Bronchus fibroblast of lung (primary cell): ENCODE measurements around the gene ADORA2B. TPM values are rescaled to one million over a fixed set of nuclear protein-coding genes. Genes with fewer than 3 reads are reported as not detected.

Experiments used
- total RNA-seq: library from RNA; depleted of rRNA; stranded (reverse); fragments of >200 nt; gene quantifications from 2 replicates; pipeline ENCODE4 v1.2.3, GENCODE V29; 2015

ADORA2B gene
- 17.1 and 22.1 TPM in 2 replicates for total RNA-seq

GRCh38 chr17:15944759-15945526, at the start of gene ADORA2B:
TSS of gene ADORA2B (plus strand) at chr17:15945130. CDS start at chr17:15945249, 119 bp downstream.

DNA sequence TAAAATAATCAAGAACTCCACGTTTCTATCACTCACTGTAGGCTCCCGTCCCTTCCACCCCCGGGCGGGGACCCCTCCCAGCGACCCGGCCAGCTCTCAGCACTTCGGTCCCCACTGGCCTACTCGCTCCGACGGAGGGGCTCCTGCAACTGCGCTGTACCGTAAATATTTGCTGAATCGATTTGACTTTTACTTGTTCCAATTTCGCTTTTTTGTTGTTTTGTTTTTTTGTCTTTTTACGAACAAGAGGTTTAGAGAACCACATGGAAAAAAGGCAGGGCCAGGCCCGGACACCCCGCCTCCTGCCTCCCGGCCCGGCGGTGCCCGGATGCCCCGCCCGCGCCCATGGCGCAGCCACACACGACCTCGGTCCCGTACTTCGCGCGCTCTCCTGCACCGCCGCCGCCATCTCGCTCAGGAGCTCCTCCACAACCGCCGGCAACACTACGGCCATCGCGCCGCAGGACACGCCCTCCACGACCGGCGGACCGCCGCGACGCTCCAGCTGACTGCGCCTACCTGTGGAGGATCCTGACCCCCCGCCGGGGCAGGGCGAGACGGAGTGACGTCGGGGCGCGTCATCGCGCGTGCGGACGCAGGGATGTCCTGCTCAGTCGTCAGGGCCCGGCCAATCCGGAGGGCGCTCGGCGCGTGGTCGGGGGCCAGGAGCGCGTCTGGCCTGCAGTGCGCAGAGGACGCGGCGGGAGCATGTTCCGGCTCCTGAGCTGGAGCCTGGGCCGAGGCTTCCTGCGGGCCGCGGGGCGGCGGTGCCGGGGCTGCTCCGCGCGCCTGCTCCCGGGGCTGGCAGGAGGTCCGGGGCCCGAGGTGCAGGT, 54.4 kb downstream of the ADORA2B start, which contains the start of the genes TTC19 and ZSWIM7:
TTC19 (plus strand) TSS at position 684 of the 833 bp plus-strand sequence; CDS start at position 709, 25 bp downstream.
ZSWIM7 (minus strand) TSS at position 564 of the 833 bp plus-strand sequence; CDS start at position 454, 110 bp downstream.

Other genes starting within 250 kb of the ADORA2B start
- gene ZNF286A, start 245.4 kb upstream of the ADORA2B start, total RNA-seq: 26.2 and 30.6 TPM in 2 replicates
- 0.15 TPM in 1 of 2 replicates, not detected in the other for gene TBC1D26, start 212.8 kb upstream of the ADORA2B start, total RNA-seq
- gene ZSWIM7, start 54.6 kb downstream of the ADORA2B start, total RNA-seq: 12.4 and 14.0 TPM in 2 replicates
- 38.4 and 39.7 TPM in 2 replicates for gene TTC19, start 54.7 kb downstream of the ADORA2B start, total RNA-seq